Astrocyte (in vitro differentiated cells and primary cell): ENCODE results near the gene OSBPL5. TPM values are rescaled to one million over a fixed set of nuclear protein-coding genes. Genes with fewer than 3 reads are reported as not detected.

ENCODE experiments used
- DNase-seq: peaks from one replicate; pipeline ENCODE4 v3.0.0-alpha.2; 2010; ENCODE audit warnings: low read depth
- FAIRE-seq: peaks from 2 replicates; lab custom pipeline; 2011; peaks lifted over from hg19 to GRCh38; lab: Jason Lieb, UNC
- H2AFZ ChIP-seq: 2 replicates; pipeline ENCODE4 v1.6.0; 2012; ENCODE audit warnings: low read depth, low read length, inconsistent platforms
- H3K27ac ChIP-seq: 2 replicates; pipeline ENCODE4 v1.5.1; 2011; ENCODE audit warnings: low read depth, low read length, inconsistent platforms
- H3K27me3 ChIP-seq: 2 replicates; pipeline ENCODE4 v1.6.0; 2011; ENCODE audit warnings: low read length, inconsistent platforms; ENCODE audit not compliant: insufficient read depth
- H3K36me3 ChIP-seq: 2 replicates; pipeline ENCODE4 v1.5.1; 2011; ENCODE audit warnings: low read length, inconsistent platforms; ENCODE audit not compliant: insufficient read depth
- H3K4me1 ChIP-seq: 2 replicates; pipeline ENCODE4 v1.5.1; 2011; ENCODE audit warnings: low read length, inconsistent platforms; ENCODE audit not compliant: insufficient read depth
- H3K4me2 ChIP-seq: 2 replicates; pipeline ENCODE4 v1.6.0; 2012; ENCODE audit warnings: low read length, inconsistent platforms
- H3K4me3 ChIP-seq: 2 replicates; pipeline ENCODE4 v1.5.1; 2011; ENCODE audit warnings: low read depth, mild to moderate bottlenecking, low read length, inconsistent platforms; ENCODE audit not compliant: insufficient read depth
- H3K79me2 ChIP-seq: 2 replicates; pipeline ENCODE4 v1.6.0; 2012; ENCODE audit warnings: mild to moderate bottlenecking, low read length, inconsistent platforms; ENCODE audit not compliant: insufficient read depth
- H3K9ac ChIP-seq: 2 replicates; pipeline ENCODE4 v1.6.0; 2012; ENCODE audit warnings: mild to moderate bottlenecking, low read length, inconsistent platforms
- H3K9me3 ChIP-seq: 2 replicates; pipeline ENCODE4 v1.5.1; 2012; ENCODE audit warnings: low read depth, mild to moderate bottlenecking, low read length, inconsistent platforms; ENCODE audit not compliant: insufficient read depth
- H4K20me1 ChIP-seq: 2 replicates; pipeline ENCODE4 v1.6.0; 2012; ENCODE audit warnings: low read length, inconsistent platforms; ENCODE audit not compliant: insufficient read depth
- H3K27ac Mint-ChIP-seq: one replicate; pipeline ENCODE4 v1.8.0; 2021; ENCODE audit warnings: mild to moderate bottlenecking, mixed read lengths; ENCODE audit not compliant: unreplicated experiment
- H3K27me3 Mint-ChIP-seq: one replicate; pipeline ENCODE4 v1.8.0; 2021; ENCODE audit warnings: low read depth, mixed read lengths; ENCODE audit not compliant: unreplicated experiment
- H3K36me3 Mint-ChIP-seq: one replicate; pipeline ENCODE4 v1.8.0; 2021; ENCODE audit warnings: low read depth, mixed read lengths; ENCODE audit not compliant: unreplicated experiment
- H3K4me1 Mint-ChIP-seq: one replicate; pipeline ENCODE4 v1.8.0; 2021; ENCODE audit warnings: low read depth, mixed read lengths; ENCODE audit not compliant: unreplicated experiment
- H3K4me3 Mint-ChIP-seq: one replicate; pipeline ENCODE4 v1.8.0; 2021; ENCODE audit warnings: mild to moderate bottlenecking, moderate library complexity, mixed read lengths; ENCODE audit not compliant: unreplicated experiment
- H3K9me3 Mint-ChIP-seq: one replicate; pipeline ENCODE4 v1.8.0; 2021; ENCODE audit warnings: mild to moderate bottlenecking, mixed read lengths; ENCODE audit not compliant: unreplicated experiment
- CTCF ChIP-seq: IDR thresholded peaks from 2 replicates; pipeline ENCODE4 v1.5.1; 2011; ENCODE audit warnings: low read depth, mild to moderate bottlenecking, inconsistent platforms, low read length, moderate library complexity; ENCODE audit not compliant: insufficient read depth
- EZH2 ChIP-seq: IDR thresholded peaks from 2 replicates; pipeline ENCODE4 v1.6.1; 2012; ENCODE audit warnings: mild to moderate bottlenecking, low read length, inconsistent platforms; ENCODE audit not compliant: insufficient read depth
- total RNA-seq: library from RNA; stranded (reverse); gene quantifications from 2 replicates; pipeline ENCODE4 v1.2.1, GENCODE V29; 2021

The OSBPL5 gene
- total RNA-seq, 1 donor from 2014 or later: 29.0 TPM

- no peak for DNase-seq
These were observed 32.8 kb downstream of the OSBPL5 start for GRCh38 chr11:3132271-3132781.

GRCh38 chr11:3131330-3131941 lies 33.7 kb downstream of the OSBPL5 start:
- H3K4me1 Mint-ChIP-seq: no peaks in the 10 kb centered on the region
- no peak overlapping the region for H3K9ac ChIP-seq
- no peaks in the 10 kb centered on the region for H3K9me3 Mint-ChIP-seq
- FAIRE-seq (no peak), DNase-seq (no peak)
- no peak overlapping the region for H3K27ac Mint-ChIP-seq
- no peak overlapping the region for H3K27ac ChIP-seq
- H3K4me3 ChIP-seq: no peak overlapping the region
- H3K4me1 ChIP-seq: no peaks in the 10 kb centered on the region
- no peaks in the 10 kb centered on the region for H3K27me3 Mint-ChIP-seq
- no peaks in the 10 kb centered on the region for H3K79me2 ChIP-seq
- H3K9me3 ChIP-seq: no peaks in the 10 kb centered on the region
- H4K20me1 ChIP-seq: peaks cover 64% of the 10 kb centered on the region
- no peak overlapping the region for H3K4me2 ChIP-seq
- no peaks in the 10 kb centered on the region for H3K27me3 ChIP-seq
- H2AFZ ChIP-seq: no peak overlapping the region
- H3K36me3 ChIP-seq: no peaks in the 10 kb centered on the region
- H3K4me3 Mint-ChIP-seq: no peak overlapping the region
- H3K36me3 Mint-ChIP-seq: peaks cover 2% of the 10 kb centered on the region
- no peak for TF ChIP-seq EZH2
- no peak for TF ChIP-seq CTCF

More at GRCh38 chr11:3132271-3132781, 32.8 kb downstream of the OSBPL5 start:
- Mint-ChIP-seq H3K4me1 (no peaks in the 10 kb centered on the region), H3K27me3 (no peaks in the 10 kb centered on the region), H3K36me3 (peaks cover 2% of the 10 kb centered on the region), H3K9me3 (no peaks in the 10 kb centered on the region), H3K4me3 (no peak overlapping the region), H3K27ac (no peak overlapping the region)
- no peak for FAIRE-seq
- Histone ChIP-seq H3K79me2 (no peaks in the 10 kb centered on the region), H3K36me3 (no peaks in the 10 kb centered on the region), H3K4me3 (no peak overlapping the region), H3K4me2 (no peak overlapping the region), H3K27ac (no peak overlapping the region), H3K4me1 (no peaks in the 10 kb centered on the region), H3K9ac (no peak overlapping the region), H3K27me3 (no peaks in the 10 kb centered on the region), H4K20me1 (peaks cover 72% of the 10 kb centered on the region), H2AFZ (no peak overlapping the region), H3K9me3 (no peaks in the 10 kb centered on the region)
- TF ChIP-seq CTCF (no peak), EZH2 (no peak)
